ENCODE measurements around the gene AGAP1.

DNA sequence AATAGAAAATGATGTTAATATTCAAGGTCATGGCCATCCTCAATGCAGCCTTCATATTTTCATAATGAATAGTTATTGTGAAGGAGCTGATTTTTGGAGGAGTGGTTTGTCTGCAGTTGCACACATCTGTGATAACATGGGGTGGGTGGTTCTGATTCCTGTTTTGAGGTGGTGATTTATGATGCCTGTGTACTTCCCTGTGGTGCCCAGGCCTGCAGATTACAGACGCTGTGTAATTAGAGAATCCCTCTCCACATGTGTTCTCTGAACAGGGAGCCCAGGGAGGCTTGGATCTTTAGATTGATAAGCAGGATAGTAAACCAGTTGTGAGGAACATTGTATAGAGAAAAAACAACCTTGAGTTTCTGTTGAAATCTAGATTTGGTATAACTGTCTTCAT, 117.5 kb downstream of the AGAP1 start:
- TF ChIP-seq, protein P1, sequence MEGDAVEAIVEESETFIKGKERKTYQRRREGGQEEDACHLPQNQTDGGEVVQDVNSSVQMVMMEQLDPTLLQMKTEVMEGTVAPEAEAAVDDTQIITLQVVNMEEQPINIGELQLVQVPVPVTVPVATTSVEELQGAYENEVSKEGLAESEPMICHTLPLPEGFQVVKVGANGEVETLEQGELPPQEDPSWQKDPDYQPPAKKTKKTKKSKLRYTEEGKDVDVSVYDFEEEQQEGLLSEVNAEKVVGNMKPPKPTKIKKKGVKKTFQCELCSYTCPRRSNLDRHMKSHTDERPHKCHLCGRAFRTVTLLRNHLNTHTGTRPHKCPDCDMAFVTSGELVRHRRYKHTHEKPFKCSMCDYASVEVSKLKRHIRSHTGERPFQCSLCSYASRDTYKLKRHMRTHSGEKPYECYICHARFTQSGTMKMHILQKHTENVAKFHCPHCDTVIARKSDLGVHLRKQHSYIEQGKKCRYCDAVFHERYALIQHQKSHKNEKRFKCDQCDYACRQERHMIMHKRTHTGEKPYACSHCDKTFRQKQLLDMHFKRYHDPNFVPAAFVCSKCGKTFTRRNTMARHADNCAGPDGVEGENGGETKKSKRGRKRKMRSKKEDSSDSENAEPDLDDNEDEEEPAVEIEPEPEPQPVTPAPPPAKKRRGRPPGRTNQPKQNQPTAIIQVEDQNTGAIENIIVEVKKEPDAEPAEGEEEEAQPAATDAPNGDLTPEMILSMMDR (IDR thresholded peaks at IDR 0.05; ENCODE audit: poor library complexity, severe bottlenecking), result no peak
- no peak for TF ChIP-seq EZH2 (IDR thresholded peaks at IDR 0.05; ENCODE audit: borderline replicate concordance, insufficient read depth, low read length, poor library complexity, severe bottlenecking)
- no peak for TF ChIP-seq TAF1 (IDR thresholded peaks at IDR 0.05; ENCODE audit: low read depth)
- no peak for TF ChIP-seq POLR2AphosphoS5 (IDR thresholded peaks at IDR 0.05)

All from neural cell (in vitro differentiated cells).